Stimulated activated naive B cell treated with anti-CD40 and anti-IgM and Interleukin-4, amounts not matched to agents 10 μg/mL and 1 μg/mL and 100 μg/mL, for 72 hours (primary cell): Measurements from ENCODE around the gene TTLL9.
"Not testable (repeated sequence)": the region's sequence is repeated elsewhere in the genome, so short reads cannot be mapped to it uniquely, and the experiment has no call there.

ENCODE experiments used
- ATAC-seq, 2 donors: fragments of 150-1000 bp; cut with Tn5 transposase; replicated peaks; 2 replicates each; pipeline ENCODE4 v1.10.0; 2021; ENCODE audit warnings: moderate library complexity in 1 of 2
- DNase-seq: peaks from one replicate; pipeline ENCODE4 v3.0.0; 2021
- H3K27ac Mint-ChIP-seq: one replicate; pipeline ENCODE4 v1.8.0; 2022; ENCODE audit warnings: mild to moderate bottlenecking, mixed read lengths
- H3K27me3 Mint-ChIP-seq, 2 donors: one replicate each; pipeline ENCODE4 v1.8.0; 2022; ENCODE audit warnings: mixed read lengths in 2 of 2
- H3K36me3 Mint-ChIP-seq, 2 donors: one replicate each; pipeline ENCODE4 v1.8.0; 2022; ENCODE audit warnings: mixed read lengths in 2 of 2, mild to moderate bottlenecking in 1 of 2
- H3K4me1 Mint-ChIP-seq, 2 donors: one replicate each; pipeline ENCODE4 v1.8.0; 2022; ENCODE audit warnings: mixed read lengths in 2 of 2, mild to moderate bottlenecking in 1 of 2
- H3K4me3 Mint-ChIP-seq, 2 donors: one replicate each; pipeline ENCODE4 v1.8.0; 2022; ENCODE audit warnings: mild to moderate bottlenecking in 2 of 2, mixed read lengths in 2 of 2, moderate library complexity in 1 of 2
- H3K9me3 Mint-ChIP-seq, 2 donors: one replicate each; pipeline ENCODE4 v1.8.0; 2022; ENCODE audit warnings: mixed read lengths in 2 of 2, mild to moderate bottlenecking in 1 of 2

The TTLL9 gene, protein sequence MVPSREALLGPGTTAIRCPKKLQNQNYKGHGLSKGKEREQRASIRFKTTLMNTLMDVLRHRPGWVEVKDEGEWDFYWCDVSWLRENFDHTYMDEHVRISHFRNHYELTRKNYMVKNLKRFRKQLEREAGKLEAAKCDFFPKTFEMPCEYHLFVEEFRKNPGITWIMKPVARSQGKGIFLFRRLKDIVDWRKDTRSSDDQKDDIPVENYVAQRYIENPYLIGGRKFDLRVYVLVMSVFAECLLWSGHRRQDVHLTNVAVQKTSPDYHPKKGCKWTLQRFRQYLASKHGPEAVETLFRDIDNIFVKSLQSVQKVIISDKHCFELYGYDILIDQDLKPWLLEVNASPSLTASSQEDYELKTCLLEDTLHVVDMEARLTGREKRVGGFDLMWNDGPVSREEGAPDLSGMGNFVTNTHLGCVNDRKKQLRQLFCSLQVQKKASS

GRCh38 chr20:31869942-31870725 is at the start of gene TTLL9, which contains the start of gene DUSP15:
Gene TTLL9, plus strand, starts transcription at chr20:31870634. Its CDS starts 493 bp downstream, at chr20:31871127.
Gene DUSP15, minus strand, starts transcription at chr20:31870527. Its CDS starts 190 bp downstream, at chr20:31870337.
- Mint-ChIP-seq H3K27me3 (peaks cover 22 to 34% of the 10 kb centered on the region in 2 donors), H3K9me3 (no peaks in the 10 kb centered on the region), H3K36me3 (peaks cover 3 to 4% of the 10 kb centered on the region in 2 donors), H3K4me1 (peaks cover 22 to 33% of the 10 kb centered on the region in 2 donors), H3K27ac (peak within 1 kb of the TSS; percentile 77), H3K4me3 (peak within 1 kb of the TSS; percentile 85 to 93)
- ATAC-seq (peak; percentile 15 to 30), DNase-seq (no peak)

- peaks cover 6 to 12% of the 10 kb centered on the region in 2 donors for H3K27me3 Mint-ChIP-seq
- no peak overlapping the region for H3K27ac Mint-ChIP-seq
- H3K36me3 Mint-ChIP-seq = no peaks in the 10 kb centered on the region
- no peaks in the 10 kb centered on the region for H3K9me3 Mint-ChIP-seq
- ATAC-seq (no peak), DNase-seq (no peak)
- H3K4me1 Mint-ChIP-seq = peaks cover 2 to 5% of the 10 kb centered on the region in 2 donors
- no peak overlapping the region for H3K4me3 Mint-ChIP-seq
Observed at GRCh38 chr20:31821427-31821826, 49.0 kb upstream of the TTLL9 start.

DNA sequence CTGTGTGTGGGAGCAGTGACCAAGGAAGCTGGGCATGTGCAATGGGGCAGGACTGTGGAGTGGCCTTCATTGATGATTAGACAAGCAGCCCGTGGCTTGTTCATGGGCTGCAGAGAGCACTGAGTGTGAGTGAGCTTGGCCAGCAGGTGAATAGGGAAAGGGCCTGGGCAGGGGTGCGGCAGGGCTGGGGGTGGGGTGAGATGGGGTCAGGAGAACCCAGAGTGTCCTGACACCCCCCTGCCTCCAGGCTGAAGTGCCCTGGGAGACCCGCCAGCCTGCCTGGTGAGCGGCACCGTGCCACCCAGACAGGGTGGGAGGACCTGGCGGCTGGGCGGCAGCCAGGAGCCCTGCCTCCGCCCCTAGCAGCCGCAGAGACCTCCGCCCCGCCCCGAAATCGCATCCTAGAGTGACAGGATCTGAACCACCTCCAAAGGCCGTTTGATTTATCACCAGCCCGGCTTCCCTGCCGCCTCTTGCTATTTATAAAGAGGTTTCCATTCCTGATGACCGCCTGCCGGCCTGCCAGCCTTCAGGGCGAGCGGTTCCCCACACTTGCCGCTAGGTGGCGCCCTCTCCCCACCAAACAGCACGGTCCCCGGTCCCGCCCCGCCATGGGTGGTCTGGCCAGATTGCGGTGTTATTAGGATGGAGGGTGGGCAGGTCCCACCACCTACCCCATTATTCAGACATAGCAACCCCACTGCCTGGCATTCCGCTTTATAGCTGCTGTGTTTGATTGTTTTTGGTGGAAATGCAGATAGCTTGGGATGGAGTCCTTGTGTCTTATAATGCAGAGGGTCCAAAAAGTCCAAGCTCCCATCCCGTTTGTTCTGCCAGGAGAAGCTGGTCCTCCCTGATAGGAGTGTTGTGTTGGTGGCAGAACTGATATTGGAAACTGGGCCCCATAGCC is 47.8 kb upstream of the TTLL9 start:
- ATAC-seq (peak; percentile 90 to 94), DNase-seq (peak; percentile 55)
- no peak overlapping the region for H3K27ac Mint-ChIP-seq
- peaks cover 2 to 5% of the 10 kb centered on the region in 2 donors for H3K4me1 Mint-ChIP-seq
- H3K9me3 Mint-ChIP-seq = no peaks in the 10 kb centered on the region
- H3K36me3 Mint-ChIP-seq = no peaks in the 10 kb centered on the region
- H3K4me3 Mint-ChIP-seq = peak overlapping the region in 1 of 2 donors; percentile 67
- peaks cover 6 to 12% of the 10 kb centered on the region in 2 donors for H3K27me3 Mint-ChIP-seq

- no peaks in the 10 kb centered on the region for H3K9me3 Mint-ChIP-seq
- H3K27ac Mint-ChIP-seq = no peak overlapping the region
- peaks cover 2 to 5% of the 10 kb centered on the region in 2 donors for H3K4me1 Mint-ChIP-seq
- no peaks in the 10 kb centered on the region for H3K36me3 Mint-ChIP-seq
- no peak for DNase-seq
- H3K27me3 Mint-ChIP-seq = peaks cover 6 to 12% of the 10 kb centered on the region in 2 donors
- peak in 1 of 2 donors; percentile 6 for ATAC-seq
- H3K4me3 Mint-ChIP-seq = no peak overlapping the region
Observed at GRCh38 chr20:31823360-31824124, 46.9 kb upstream of the TTLL9 start.

- H3K27me3 Mint-ChIP-seq = peaks cover 6 to 12% of the 10 kb centered on the region in 2 donors
- DNase-seq = no peak
- H3K9me3 Mint-ChIP-seq = no peaks in the 10 kb centered on the region
- no peaks in the 10 kb centered on the region for H3K36me3 Mint-ChIP-seq
- peaks cover 2 to 5% of the 10 kb centered on the region in 2 donors for H3K4me1 Mint-ChIP-seq
- ATAC-seq = no peak
- H3K27ac Mint-ChIP-seq = no peak overlapping the region
- H3K4me3 Mint-ChIP-seq = no peak overlapping the region
Observed at GRCh38 chr20:31824125-31824485, 46.3 kb upstream of the TTLL9 start.

GRCh38 chr20:31824554-31825313 is 45.7 kb upstream of the TTLL9 start:
- Mint-ChIP-seq H3K27me3 (peaks cover 6 to 12% of the 10 kb centered on the region in 2 donors), H3K4me1 (peaks cover 2 to 5% of the 10 kb centered on the region in 2 donors), H3K4me3 (no peak overlapping the region), H3K36me3 (no peaks in the 10 kb centered on the region), H3K9me3 (no peaks in the 10 kb centered on the region), H3K27ac (no peak overlapping the region)
- DNase-seq (no peak), ATAC-seq (no peak)

GRCh38 chr20:31826074-31826473 is 44.4 kb upstream of the TTLL9 start:
- Mint-ChIP-seq H3K27me3 (peaks cover 5 to 12% of the 10 kb centered on the region in 2 donors), H3K4me3 (no peak overlapping the region), H3K36me3 (no peaks in the 10 kb centered on the region), H3K4me1 (peaks cover 2 to 5% of the 10 kb centered on the region in 2 donors), H3K27ac (no peak overlapping the region), H3K9me3 (no peaks in the 10 kb centered on the region)
- ATAC-seq (no peak), DNase-seq (no peak)

DNA sequence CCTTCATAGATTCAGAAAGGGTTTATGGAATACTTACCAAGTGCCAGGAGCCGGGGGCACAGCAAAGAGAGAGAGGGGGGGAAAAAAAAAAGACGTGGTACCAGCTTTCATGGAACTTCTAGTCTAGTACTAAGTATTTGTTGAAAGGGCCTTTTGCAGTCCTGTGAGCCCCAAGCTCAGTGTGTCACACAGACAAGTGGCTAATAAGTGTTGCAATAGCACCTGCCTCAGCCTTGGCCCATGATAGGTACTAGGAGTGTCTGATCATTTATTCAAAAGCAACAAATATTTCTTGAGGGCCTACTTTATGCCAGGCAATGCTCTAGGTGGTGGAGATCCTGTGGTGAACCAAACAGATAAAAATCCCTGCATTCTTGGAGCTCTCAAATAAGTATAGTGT is 43.4 kb upstream of the TTLL9 start:
- Mint-ChIP-seq H3K9me3 (no peaks in the 10 kb centered on the region), H3K27me3 (peaks cover 0 to 8% of the 10 kb centered on the region in 2 donors), H3K4me1 (peaks cover 2 to 5% of the 10 kb centered on the region in 2 donors), H3K36me3 (no peaks in the 10 kb centered on the region), H3K27ac (no peak overlapping the region), H3K4me3 (no peak overlapping the region)
- DNase-seq (no peak), ATAC-seq (no peak)

GRCh38 chr20:31828016-31828415 is 42.4 kb upstream of the TTLL9 start:
- not testable (repeated sequence) for H3K27ac Mint-ChIP-seq, H3K4me3 Mint-ChIP-seq, ATAC-seq, H3K36me3 Mint-ChIP-seq, H3K4me1 Mint-ChIP-seq, H3K9me3 Mint-ChIP-seq, H3K27me3 Mint-ChIP-seq, DNase-seq

GRCh38 chr20:31829731-31830130 is 40.7 kb upstream of the TTLL9 start:
- DNase-seq (no peak), ATAC-seq (no peak)
- H3K9me3 Mint-ChIP-seq = no peaks in the 10 kb centered on the region
- H3K4me1 Mint-ChIP-seq = no peaks in the 10 kb centered on the region
- H3K36me3 Mint-ChIP-seq = no peaks in the 10 kb centered on the region
- H3K4me3 Mint-ChIP-seq = no peak overlapping the region
- H3K27me3 Mint-ChIP-seq = peaks cover 0 to 5% of the 10 kb centered on the region in 2 donors
- no peak overlapping the region for H3K27ac Mint-ChIP-seq

DNA sequence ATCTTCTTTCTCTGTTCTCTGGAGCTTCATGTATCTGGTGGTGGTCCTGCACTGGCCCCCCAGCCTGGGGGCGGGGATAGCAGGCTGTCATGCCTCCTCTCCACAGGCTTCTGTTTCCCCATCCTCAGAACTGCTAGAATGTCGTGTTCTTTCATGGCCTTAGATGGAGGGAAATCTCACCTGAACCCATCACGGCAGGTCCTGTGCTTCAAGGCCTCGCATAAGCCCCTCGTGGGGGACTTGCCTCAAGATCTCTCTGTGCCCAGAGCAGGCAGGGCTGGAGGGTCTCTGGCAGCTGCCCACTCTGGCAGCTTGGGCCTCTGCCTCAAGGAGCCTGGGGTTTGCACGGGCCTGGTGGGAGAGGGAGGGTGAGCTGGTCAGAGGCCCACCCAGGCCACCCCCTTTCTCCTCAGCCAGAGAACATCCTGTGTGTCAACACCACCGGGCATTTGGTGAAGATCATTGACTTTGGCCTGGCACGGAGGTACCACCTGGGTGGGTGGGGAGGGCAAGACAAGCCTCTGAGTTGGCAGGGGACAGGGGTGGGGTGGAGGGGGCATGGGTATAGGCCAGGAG is 39.9 kb upstream of the TTLL9 start:
- Mint-ChIP-seq H3K4me3 (no peak overlapping the region), H3K4me1 (peaks cover 0 to 5% of the 10 kb centered on the region in 2 donors), H3K27ac (no peak overlapping the region), H3K27me3 (peaks cover 0 to 5% of the 10 kb centered on the region in 2 donors), H3K36me3 (no peaks in the 10 kb centered on the region), H3K9me3 (no peaks in the 10 kb centered on the region)
- ATAC-seq (no peak), DNase-seq (no peak)

DNA sequence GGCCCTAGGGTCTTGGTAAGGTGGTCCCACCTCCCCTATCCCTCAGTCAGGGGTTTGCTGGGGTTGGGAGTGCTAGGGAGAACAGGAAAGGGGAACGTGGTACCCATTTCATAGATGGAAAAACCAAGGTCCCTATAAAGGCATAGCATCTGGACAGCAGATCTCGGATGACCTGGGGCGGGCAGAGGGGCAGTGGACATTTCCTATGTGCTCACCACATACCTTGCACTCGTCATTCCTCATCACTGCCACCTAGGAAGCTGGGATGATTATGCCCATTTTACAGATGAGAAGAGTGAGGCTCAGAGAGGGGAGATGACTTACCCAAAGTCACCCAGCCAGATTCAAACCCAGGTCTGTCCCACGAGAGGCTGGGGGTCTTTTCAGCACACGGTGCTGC is 39.2 kb upstream of the TTLL9 start:
- no peak overlapping the region for H3K4me3 Mint-ChIP-seq
- no peaks in the 10 kb centered on the region for H3K9me3 Mint-ChIP-seq
- peaks cover 0 to 5% of the 10 kb centered on the region in 2 donors for H3K27me3 Mint-ChIP-seq

More for the DNA sequence above, 39.2 kb upstream of the TTLL9 start:
- H3K36me3 Mint-ChIP-seq = no peaks in the 10 kb centered on the region
- no peak for DNase-seq
- H3K27ac Mint-ChIP-seq = no peak overlapping the region
- no peak for ATAC-seq
- H3K4me1 Mint-ChIP-seq = peaks cover 5 to 12% of the 10 kb centered on the region in 2 donors
